OCI-LY1 (cell line): ENCODE results near the gene SOX30.

Source experiments
- CTCF ChIP-seq: fragments of 200-600 bp; sonication (generic), shearing (Covaris generic); IDR thresholded peaks from 2 replicates; pipeline ENCODE4 v1.5.1; 2017; ENCODE audit warnings: mild to moderate bottlenecking, antibody characterized with exemption, low read length, moderate library complexity, mixed read lengths
- EZH2 ChIP-seq: fragments of 200-600 bp; sonication (generic), shearing (Covaris generic); IDR thresholded peaks from 2 replicates; pipeline ENCODE4 v1.8.0; 2017; ENCODE audit warnings: borderline replicate concordance, mixed run types, mild to moderate bottlenecking, antibody characterized with exemption, low read length, moderate library complexity, mixed read lengths

- no peak for TF ChIP-seq CTCF
- no peak for TF ChIP-seq EZH2
Observed at GRCh38 chr5:157677931-157678330, 25.7 kb upstream of the SOX30 start.
